ENCODE data around the gene ADIPOQ.
"Not testable (repeated sequence)": the region's sequence is repeated elsewhere in the genome, so short reads cannot be mapped to it uniquely, and the experiment has no call there.

ADIPOQ gene

GRCh38 chr3:186873796-186874195 lies 31.3 kb downstream of the ADIPOQ start:
- not testable (repeated sequence) for DNase-seq

- DNase-seq = not testable (repeated sequence)
These were observed 31.7 kb downstream of the ADIPOQ start for GRCh38 chr3:186874216-186874615.

- DNase-seq = not testable (repeated sequence)
These were observed 32.3 kb downstream of the ADIPOQ start for GRCh38 chr3:186874841-186875240.

GRCh38 chr3:186875708-186876107 lies 33.2 kb downstream of the ADIPOQ start:
- DNase-seq = no peak

GRCh38 chr3:186879781-186880180 lies 37.3 kb downstream of the ADIPOQ start:
- DNase-seq = no peak

GRCh38 chr3:186880406-186880805 lies 37.9 kb downstream of the ADIPOQ start:
- no peak for DNase-seq

- no peak for DNase-seq
These were observed 39.6 kb downstream of the ADIPOQ start for GRCh38 chr3:186882150-186882524.

- peak; percentile 68 for DNase-seq
These were observed 40.6 kb downstream of the ADIPOQ start for GRCh38 chr3:186882881-186883685.

GRCh38 chr3:186883686-186884058 lies 41.2 kb downstream of the ADIPOQ start:
- no peak for DNase-seq

- not testable (repeated sequence) for DNase-seq
These were observed 42.4 kb downstream of the ADIPOQ start for GRCh38 chr3:186884868-186885267.

- no peak for DNase-seq
These were observed 43.9 kb downstream of the ADIPOQ start for GRCh38 chr3:186886202-186886981.

GRCh38 chr3:186887507-186887938 lies 45.0 kb downstream of the ADIPOQ start:
- not testable (repeated sequence) for DNase-seq

GRCh38 chr3:186888569-186888968 lies 46.1 kb downstream of the ADIPOQ start:
- no peak for DNase-seq

GRCh38 chr3:186889698-186890097 lies 47.2 kb downstream of the ADIPOQ start:
- DNase-seq = not testable (repeated sequence)

- no peak for DNase-seq
These were observed 48.4 kb downstream of the ADIPOQ start for GRCh38 chr3:186890911-186891310.

- not testable (repeated sequence) for DNase-seq
These were observed 50.6 kb downstream of the ADIPOQ start for GRCh38 chr3:186893071-186893470.

- no peak for DNase-seq
These were observed 52.9 kb downstream of the ADIPOQ start for GRCh38 chr3:186895406-186895805.

GRCh38 chr3:186896006-186896405 lies 53.5 kb downstream of the ADIPOQ start:
- DNase-seq = no peak

- DNase-seq = no peak
These were observed 54.4 kb downstream of the ADIPOQ start for GRCh38 chr3:186896875-186897274.

GRCh38 chr3:186901135-186901734 lies 58.7 kb downstream of the ADIPOQ start:
- no peak for DNase-seq

- DNase-seq = no peak
These were observed 59.6 kb downstream of the ADIPOQ start for GRCh38 chr3:186902154-186902553.

GRCh38 chr3:186902713-186903112 lies 60.2 kb downstream of the ADIPOQ start:
- no peak for DNase-seq

GRCh38 chr3:186903676-186904075 lies 61.2 kb downstream of the ADIPOQ start:
- DNase-seq = not testable (repeated sequence)

- not testable (repeated sequence) for DNase-seq
These were observed 64.6 kb downstream of the ADIPOQ start for GRCh38 chr3:186907075-186907474.

All from stimulated activated CD8-positive, alpha-beta memory T cell treated with anti-CD3 and anti-CD28 coated beads, Interleukin-4, amount 100 ng/mL, for 48 hours (primary cell).